ENCODE data around the gene CNGA3.
"Not testable (repeated sequence)": the region's sequence is repeated elsewhere in the genome, so short reads cannot be mapped to it uniquely, and the experiment has no call there.

Gene CNGA3

DNA sequence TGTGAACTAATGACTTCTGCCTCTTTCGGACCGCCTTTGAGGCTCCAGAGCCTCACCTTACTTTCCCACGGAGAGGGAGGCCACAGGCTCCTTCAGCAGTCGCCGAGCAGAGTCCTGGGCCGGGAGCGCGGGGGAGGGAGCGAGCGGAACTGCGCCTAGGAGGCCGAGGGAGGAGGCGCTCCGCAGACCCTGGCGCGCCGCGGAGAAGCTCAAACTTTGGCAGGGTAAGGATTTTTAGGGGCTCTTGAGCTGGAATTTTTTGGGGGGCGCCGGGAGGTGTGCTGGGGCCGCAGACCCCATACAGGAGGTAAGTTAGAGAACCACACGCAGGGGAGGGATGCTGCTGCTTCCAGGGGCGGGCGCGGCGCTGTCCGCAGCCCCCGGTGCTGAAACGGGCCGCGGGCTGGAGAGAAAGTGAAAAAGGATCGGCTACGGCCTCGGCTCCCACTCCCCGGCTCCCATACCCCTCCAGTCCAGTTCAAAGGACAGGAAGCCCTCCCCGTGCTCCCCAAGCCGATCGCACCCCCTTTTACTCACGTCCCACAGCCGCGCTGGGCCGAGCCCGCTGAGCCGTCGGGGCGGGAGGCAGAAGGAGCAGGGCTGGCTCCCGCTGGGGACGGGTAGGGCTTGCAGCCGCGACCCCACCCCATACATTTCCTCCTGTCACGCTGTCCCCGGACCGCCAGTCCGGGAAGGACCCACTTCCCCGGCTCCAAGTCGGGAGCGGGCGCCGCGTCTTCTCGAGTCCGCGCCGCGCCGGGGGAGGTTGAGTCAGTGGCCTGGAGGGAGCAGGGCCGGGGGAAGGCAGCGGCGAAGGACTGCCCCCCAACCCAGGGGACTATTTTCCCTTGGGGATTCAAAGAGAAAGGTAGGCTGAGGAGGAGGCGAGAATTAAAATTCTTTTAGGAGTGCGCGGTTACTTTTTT is at the start of gene CNGA3:
TSS of gene CNGA3 (plus strand) at position 146 of the 926 bp plus-strand sequence. CDS start 23,520 bp downstream, outside the sequence.
- no peak for DNase-seq (ENCODE audit: low read depth in 3 of 3, low spot score in 1 of 3)

DNA sequence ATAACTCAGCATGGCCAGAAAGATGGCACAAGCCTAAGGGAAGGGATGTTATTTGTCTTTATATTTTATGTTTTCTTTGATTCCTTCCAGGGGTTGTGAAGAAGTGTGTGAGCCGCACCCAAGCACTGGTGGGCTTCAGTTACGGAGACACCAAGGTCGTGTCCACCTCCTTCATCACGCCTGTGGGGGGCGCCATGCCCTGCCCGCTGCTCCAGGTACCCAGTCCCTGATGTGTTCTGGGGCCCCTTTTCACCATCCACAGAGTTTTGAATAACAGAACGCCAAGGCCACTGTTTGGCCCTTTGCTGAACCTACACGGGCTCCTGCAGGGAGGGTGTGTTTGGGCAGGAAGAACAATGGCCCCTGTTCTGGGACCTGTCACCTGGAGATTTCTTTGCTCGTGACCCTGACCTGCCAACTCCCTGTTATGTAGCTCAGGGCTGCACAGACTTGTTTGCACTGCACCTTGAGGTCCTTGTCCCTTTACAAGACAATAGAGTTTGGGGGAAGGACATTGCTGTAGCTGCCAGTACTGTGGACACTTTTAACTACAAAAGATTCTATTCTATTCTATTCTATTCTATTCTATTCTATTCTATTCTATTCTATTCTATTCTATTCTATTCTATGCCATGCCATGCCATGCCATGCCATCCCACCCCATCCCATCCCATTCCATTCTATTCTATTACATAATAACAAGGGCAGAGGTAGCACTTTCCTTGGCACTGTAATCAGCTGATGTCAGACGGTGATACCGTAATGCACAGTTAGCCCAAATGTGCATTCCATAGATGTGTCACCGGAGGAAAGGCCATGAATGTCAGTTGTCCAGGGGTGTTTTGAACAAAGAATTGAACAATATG is 48.2 kb upstream of the CNGA3 start:
- no peak for DNase-seq (ENCODE audit: low read depth in 3 of 3, low spot score in 1 of 3)

GRCh38 chr2:98298683-98299164 is 47.5 kb upstream of the CNGA3 start:
- DNase-seq (ENCODE audit: low read depth in 3 of 3, low spot score in 1 of 3), result no peak

- no peak for DNase-seq (ENCODE audit: low read depth in 3 of 3, low spot score in 1 of 3)
Observed at GRCh38 chr2:98299211-98299905, 46.9 kb upstream of the CNGA3 start.

- no peak for DNase-seq (ENCODE audit: low read depth in 3 of 3, low spot score in 1 of 3)
Observed at GRCh38 chr2:98300141-98300874, 45.9 kb upstream of the CNGA3 start.

DNA sequence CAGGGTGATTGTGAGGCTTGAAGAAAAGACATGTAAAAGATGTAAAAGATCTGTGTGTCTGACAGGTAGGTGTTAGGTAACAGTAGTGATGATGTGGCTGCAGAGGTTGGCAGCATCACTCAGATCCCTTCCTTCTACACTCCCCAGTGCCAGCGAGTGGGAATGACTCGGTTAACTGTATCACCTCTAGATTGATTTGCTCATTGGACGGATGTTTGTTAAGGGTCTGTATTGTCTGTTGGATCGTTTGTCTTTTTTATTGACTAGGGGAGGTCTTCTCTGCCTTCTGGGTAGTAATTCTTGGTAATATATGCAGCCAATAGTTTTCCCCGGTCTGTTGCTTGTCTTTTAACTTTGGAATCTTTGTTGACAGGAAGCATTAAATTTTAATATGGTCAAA is 44.8 kb upstream of the CNGA3 start:
- DNase-seq (ENCODE audit: low read depth in 3 of 3, low spot score in 1 of 3), result no peak

DNA sequence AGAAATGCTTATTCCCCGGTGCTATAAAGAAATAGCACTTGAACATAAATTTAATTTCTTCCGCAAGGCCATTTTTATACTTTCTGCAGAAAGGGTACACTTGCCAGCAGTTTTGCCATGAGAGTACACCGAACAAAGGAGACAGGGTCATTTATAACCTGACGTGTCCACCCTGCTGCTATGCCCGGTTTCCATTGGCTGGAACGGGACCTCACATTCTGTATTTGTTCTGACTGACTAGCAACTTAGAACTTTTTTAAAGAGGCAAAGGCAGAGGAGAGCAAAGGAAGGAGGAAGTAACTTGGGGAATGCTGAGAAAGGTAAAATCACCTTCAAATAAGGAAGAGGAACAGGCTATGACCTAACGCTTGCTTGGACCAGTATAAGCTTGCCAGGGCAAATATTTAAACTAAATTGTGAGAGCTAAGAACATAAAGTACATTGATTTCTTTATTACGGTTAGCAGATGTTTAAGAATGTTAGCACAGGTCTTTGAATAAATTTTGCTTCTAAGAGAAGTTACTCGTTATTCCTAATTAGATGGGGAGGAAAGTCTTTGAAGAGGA is 39.0 kb upstream of the CNGA3 start:
- not testable (repeated sequence) for DNase-seq (ENCODE audit: low read depth in 3 of 3, low spot score in 1 of 3)

GRCh38 chr2:98308068-98308467 is 38.2 kb upstream of the CNGA3 start:
- no peak for DNase-seq (ENCODE audit: low read depth in 3 of 3, low spot score in 1 of 3)

- no peak for DNase-seq (ENCODE audit: low read depth in 3 of 3, low spot score in 1 of 3)
Observed at GRCh38 chr2:98308532-98308931, 37.7 kb upstream of the CNGA3 start.

GRCh38 chr2:98309580-98309979 is 36.7 kb upstream of the CNGA3 start:
- no peak for DNase-seq (ENCODE audit: low read depth in 3 of 3, low spot score in 1 of 3)

- no peak for DNase-seq (ENCODE audit: low read depth in 3 of 3, low spot score in 1 of 3)
Observed at GRCh38 chr2:98310010-98310409, 36.2 kb upstream of the CNGA3 start.

GRCh38 chr2:98311090-98311489 is 35.2 kb upstream of the CNGA3 start:
- no peak for DNase-seq (ENCODE audit: low read depth in 3 of 3, low spot score in 1 of 3)

DNA sequence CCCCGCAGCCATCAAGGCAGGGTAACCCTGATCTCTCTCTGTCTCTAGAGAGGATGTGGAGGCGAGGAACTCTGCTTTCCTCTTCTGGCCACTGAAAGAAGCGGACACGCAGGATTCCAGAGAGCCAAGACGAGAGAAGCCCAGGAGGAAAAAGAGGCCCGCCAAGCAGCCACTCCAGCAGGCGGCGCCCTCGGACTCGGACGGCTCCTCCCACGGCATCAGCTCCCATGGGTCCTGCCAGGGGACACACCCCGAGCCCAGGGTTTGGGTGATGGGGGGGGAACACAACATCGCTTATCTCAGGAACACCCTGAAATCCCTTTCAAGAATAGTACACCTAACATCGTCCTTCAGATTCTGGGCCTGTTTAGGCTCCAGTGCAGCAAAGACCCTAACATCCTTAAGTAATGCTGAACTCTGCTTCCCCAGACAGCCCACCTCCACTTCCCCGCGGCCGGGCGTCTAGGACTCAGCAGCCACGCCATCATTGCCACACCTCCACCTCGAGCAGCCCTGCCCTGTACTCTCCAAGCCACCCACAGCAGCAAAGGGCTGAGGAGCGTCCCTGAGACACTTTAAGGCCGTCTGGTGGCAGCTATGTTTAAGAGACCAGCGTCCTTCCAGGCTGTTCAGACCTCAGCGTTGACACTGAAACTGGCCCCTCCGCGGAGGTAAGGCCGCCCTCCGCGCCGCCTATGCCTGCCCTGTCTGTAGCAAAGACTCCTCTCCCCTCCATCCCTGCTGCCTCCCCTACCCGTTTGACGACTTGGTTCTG is 34.3 kb upstream of the CNGA3 start:
- DNase-seq (ENCODE audit: low read depth in 3 of 3, low spot score in 1 of 3), result no peak

GRCh38 chr2:98313492-98314250 is 32.6 kb upstream of the CNGA3 start:
- no peak for DNase-seq (ENCODE audit: low read depth in 3 of 3, low spot score in 1 of 3)

GRCh38 chr2:98314251-98314650 is 32.0 kb upstream of the CNGA3 start:
- no peak for DNase-seq (ENCODE audit: low read depth in 3 of 3, low spot score in 1 of 3)

GRCh38 chr2:98315957-98316356 is 30.3 kb upstream of the CNGA3 start:
- no peak for DNase-seq (ENCODE audit: low read depth in 3 of 3, low spot score in 1 of 3)

DNA sequence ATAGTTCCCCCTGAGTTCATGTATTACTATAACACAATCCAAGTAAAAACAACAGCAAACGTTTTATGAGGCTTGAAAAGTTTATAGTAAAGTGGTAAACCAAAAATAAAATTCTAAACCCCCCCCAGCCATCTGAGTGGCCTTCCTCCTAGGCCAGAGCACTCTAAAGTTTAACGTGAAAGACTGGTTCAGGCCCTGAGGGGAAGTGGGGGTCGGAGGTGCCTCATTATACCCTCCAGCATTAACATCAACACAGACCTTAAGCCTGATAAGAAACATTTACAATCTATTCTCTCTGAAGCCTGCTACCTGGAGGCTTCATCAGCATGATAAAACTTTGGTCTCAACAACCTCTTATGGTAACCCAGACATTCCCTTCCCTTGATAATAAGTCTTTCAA is 29.0 kb upstream of the CNGA3 start:
- DNase-seq (ENCODE audit: low read depth in 3 of 3, low spot score in 1 of 3), result no peak

- DNase-seq (ENCODE audit: low read depth in 3 of 3, low spot score in 1 of 3), result not testable (repeated sequence)
Observed at GRCh38 chr2:98320171-98320570, 26.1 kb upstream of the CNGA3 start.

DNA sequence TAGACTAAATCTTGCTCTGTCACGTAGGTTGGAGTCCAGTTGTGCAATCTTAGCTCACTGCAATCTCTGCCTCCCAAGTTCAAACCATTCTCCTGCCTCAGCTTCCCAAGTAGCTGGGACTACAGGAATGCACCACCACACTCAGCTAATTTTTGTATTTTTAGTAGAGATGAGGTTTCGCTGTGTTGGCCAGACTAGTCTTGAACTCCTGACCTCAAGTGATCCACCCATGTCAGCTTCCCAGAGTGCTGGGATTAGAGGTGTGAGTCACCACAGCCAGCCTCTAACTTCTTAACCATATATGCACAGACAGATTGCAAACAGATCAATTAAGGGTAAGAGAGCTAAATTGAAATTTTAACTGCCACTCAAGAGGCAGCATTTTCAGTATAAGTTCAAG is 22.1 kb upstream of the CNGA3 start:
- no peak for DNase-seq (ENCODE audit: low read depth in 3 of 3, low spot score in 1 of 3)
